HG02943 (cell line): ENCODE data around the gene GPR78.

Experiments used
- ATAC-seq: cut with Tn5 transposase; IDR thresholded peaks from one replicate; pipeline ENCODE4 v1.9.1; 2021; ENCODE audit warnings: mild to moderate bottlenecking, low read depth, moderate library complexity; ENCODE audit not compliant: unreplicated experiment

Gene GPR78

DNA sequence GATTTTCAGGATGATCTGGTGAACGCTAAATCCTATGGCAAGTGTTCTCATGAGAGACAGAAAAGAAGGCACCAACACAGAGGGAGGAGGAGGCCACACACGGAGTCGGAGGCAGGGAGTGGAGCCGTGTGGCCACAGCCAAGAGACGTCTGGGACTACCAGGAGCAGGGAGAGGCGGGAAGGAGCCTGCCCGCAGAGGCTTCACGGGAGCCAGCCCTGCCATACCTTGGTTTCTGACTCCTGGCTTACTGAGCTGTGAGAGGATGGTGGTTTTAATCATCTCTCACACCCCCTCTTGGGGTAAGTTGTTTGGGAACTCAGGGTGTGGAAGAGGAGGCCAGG, 33.5 kb upstream of the GPR78 start:
- ATAC-seq = no peak

DNA sequence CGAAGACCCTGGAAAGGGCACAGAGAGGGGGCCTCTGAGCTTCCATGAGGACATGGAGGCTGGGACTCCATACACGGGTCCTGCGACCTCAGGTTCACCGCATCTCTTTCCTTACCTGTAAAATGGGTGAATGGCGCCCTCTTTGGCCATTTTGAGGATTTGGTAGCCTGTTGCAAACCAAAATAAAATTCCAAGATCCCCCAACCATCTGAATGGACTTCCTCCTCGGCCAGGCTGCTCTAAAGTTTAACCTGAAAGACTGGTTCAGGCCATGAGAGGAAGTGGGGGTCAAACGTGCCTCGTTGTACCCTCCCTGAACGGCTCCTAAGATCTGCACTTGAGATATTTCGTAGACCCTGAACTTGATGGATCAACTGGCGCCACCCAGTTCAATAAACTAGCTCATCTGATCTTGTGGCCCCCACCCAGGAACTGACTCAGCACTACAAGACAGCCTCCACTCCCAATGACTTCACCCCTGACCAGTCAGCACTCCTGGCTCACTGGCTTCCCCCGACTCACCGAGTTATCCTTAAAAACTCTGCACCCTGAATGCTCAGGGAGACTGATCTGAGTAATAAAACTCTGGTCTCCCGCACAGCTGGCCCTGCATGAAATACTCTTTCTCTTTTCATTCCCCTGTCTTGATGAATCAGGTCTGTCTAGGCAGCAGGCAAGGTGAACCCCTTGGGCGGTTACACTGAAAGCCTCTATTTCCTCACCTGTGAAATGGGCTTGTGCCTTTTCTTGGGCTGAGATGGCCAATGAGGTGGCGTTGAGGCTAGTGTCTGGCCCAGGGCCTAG, 32.9 kb upstream of the GPR78 start:
- ATAC-seq = no peak

DNA sequence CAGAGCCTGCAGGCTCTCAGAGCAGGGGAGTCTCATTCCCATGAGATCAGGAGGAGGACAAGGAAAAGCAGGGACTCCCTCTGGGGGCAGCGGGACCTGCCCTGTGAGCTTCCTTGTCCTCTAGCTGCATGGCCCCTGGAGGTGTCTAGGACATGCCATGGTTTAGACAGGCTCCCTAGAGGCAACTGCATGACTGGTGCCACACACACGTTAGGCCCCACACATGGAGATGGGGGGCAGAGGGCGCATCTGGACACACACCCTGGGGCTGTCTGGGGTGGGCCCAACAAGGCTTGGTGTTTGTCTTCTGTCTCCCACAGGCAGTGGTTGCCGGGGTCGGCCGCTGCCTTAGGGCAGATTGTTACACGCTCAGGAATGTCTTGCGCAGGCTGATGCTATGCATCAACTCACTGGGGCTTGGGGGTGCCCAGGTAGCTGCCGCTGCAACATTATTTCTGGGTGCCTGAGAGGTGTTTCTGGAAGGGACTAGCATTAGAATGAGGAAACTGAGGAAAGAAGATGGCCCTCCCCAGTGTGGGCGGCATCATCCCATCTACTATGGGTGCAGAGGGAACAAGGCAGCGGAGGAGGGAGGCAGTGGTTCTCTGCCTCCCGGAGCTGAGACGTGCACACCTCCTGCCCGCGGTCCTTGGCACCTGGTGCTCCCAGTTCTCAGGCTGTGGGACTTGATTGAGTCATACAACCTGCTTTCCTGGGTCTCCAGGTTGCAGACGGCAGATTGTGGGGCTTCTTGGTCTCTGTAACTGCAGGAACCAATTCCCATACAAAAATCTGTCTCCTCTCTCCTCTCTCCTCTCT, 32.1 kb upstream of the GPR78 start:
- no peak for ATAC-seq

DNA sequence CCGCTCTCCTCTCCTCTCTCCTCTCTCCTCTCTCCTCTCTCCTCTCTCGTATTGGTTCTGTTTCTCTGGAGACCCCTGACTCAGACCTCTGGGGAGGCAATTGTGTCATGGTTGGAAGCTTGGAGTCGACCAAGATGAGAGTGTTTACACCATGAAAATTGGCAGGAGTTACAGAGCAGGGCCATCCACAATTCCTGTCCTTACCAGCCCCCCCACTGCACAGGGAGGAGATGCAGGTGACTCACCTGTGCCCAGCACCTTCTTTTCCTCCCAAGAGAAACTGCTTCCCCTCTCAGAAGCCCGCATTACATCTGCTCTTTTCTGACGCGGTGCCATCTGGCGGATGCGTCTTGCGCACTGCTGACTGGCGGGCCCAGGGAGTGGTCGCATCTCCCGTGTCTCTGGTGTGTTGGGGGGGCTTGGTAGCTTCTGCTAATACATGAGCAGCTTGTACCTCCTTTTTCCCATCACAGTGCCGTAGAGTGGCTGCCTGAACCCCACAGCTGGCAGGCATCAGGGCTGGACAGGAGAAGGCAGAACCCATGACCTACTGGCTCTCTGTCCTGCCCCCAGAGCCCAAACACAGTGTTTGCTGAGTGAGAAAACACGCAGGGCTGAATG, 31.4 kb upstream of the GPR78 start:
- no peak for ATAC-seq

DNA sequence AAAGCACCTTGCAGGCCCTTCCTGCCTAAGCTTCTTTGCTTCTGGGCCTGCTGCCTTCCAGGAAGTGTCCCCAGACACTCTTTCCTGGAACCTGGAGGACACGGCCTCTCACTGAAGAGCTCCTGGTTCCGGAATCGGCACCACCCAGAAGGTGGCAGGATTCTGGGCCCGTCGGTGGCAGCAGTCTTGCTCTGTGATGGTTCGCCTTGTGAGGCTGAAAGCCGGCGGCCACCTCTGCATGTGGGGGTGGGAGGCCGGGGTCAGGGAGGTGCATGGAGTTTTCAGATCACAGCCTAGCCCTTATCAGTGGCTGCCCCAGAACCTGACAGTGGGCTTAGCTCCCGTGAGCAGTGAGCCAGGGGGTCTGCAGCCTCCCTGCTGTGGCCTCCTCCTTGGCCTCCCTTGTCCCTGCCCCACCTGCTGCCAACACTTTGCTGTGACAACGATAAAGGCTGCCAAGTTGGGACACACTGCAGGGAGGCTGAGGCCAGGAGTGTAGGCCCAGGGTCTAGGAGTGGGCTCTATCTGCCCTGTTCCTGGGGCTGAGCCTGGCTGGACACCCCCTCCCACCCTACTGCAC, 30.8 kb upstream of the GPR78 start:
- ATAC-seq = no peak

DNA sequence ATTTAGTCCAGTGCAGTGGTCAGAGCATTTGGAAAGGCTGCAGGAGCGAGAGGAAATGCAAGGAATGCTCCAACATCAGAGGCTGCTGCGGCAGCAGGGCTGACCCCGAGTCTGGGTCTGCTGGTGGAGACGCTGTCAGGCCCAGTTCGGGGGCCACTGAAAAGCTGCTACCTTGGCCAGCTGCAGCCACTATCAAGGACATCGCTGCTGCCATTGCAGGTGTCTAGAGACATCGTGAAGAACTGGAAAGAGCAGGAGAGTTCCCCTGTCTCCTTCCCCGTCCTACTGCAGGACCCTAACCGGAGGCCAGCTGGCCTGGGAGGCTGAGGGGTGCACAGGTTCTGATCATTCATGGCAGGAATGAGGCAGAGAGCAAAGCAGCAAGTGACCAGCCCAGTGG, 29.5 kb upstream of the GPR78 start:
- no peak for ATAC-seq

DNA sequence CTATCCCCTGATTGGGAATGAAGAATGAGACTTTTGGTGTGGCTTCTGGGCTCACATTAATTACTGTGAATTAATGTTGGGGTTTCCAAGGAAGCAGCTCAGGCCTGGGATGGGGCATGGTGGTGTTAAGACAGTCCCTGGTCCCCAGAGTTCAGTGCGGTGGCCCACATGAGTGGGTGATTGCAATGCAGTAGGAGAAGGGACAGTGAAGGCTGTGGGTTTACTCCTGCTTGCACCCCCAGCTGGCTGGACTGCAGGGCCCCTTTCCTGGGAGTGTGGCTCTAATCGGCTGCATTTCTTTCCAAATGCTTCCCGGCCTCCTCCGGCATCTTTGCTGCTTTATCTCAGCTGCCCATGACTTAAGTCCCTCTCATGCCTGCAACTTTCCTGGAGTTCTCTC, 28.2 kb upstream of the GPR78 start:
- no peak for ATAC-seq

DNA sequence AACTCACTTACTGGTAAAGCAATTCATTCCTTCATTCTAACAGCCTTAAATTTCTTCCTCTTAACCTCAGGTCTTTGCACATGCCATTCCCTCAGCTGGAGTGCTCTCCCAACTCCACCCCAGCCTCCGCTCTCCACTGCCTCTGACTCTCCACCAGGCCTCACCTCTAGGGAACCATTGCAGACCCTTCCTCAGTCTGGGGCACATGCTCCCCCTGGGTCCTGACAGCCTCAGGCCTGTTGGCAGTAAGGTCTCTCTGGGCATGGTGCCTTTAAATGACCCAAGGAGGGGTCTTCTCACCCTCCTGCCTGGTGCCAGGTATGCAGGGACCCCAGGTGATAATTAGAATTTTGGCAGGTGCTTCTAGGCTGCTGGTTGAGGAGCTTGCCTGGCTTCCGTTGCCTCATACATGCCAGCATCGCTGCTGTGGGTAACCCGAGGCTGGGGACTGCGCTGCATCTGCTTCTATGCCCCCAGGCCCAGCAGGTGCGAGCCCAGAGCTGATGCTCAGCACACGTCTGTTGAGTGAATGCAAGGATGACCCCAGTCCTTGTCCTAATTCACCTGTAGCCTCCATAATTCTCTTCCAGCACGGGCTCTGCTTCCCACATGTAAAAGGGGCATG, 27.5 kb upstream of the GPR78 start:
- no peak for ATAC-seq

DNA sequence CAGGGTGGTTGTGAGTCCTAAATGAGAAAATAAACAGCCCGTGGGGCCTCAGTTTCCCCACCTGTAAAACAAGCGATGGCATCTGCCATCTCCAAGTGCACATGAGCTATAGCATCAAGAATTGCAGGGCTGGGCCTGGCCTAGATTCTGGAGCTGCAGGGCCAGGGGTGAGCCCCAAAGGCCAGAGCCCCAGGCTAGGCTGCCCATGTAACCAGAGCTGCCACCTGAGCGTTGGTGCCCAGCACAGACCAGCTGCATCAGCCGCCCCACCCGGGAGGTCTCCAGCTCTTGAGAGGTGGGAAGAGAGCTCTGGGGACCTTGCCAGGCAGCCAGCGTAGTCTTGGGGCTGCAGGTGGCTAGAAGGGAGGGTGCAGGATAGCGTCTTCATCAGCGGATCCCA, 27.0 kb upstream of the GPR78 start:
- no peak for ATAC-seq

DNA sequence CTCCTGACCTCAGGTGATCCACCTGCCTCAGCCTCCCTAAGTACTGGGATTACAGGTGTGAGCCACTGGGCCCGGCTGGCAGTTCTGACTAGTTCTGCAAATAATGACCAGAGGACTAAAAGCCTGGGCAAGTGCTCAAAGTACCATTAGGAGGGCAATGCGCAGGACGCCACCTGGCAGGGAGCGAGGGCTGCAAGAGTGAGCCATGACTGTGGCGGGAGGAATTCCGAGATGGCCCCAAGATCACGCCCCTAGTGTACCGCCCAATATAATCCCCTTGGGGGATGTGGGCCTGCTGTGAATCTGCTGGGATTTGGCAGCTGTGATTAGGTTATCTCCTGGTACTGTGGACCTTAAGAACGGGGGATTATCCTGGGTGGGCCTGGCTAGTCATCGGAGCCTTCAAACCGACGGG, 26.2 kb upstream of the GPR78 start:
- no peak for ATAC-seq

DNA sequence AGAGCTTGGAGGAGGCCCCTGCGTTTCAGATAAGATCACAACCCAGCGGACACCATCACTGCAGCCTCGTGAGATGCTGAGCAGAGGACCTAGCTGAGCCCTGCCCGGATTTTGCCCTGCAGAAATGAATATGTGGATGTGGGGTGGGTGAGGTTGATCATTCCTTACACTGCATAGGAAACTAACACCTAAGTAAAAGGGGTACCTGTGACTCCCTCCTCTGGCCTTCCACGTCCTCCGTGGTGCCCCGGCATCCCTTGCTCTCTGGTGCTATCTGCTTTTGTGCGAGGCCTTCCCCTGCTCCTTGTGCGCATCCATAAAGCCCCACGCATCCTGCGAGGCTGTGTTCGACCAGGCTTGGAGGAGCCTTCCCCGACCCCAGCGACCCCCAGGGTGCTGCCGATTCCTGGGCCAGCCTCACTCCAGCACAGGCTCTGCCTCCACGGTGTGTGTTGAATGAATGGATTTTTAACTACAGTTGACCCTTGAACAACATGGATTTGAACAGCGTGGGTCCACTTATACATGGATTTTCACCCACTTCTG, 25.6 kb upstream of the GPR78 start:
- no peak for ATAC-seq

DNA sequence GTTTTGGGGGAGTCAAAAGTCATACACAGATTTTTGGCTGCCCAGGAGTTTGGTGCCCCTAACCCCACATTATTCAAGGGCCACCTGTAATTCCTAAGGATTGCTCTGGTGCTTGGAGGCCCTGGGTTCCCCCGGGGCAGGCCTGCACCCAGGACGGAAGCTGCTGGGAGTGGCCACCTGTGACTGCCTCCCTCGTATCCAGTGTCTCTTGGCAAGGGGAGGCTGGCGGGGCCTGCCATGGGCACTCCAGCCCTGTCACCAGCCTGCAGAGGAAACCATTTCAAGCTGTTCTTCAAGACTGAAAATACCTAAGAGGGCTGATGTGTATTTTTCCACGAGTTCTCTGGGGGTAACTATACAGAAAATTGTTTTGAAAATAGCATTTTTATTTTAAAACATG, 24.5 kb upstream of the GPR78 start:
- no peak for ATAC-seq

DNA sequence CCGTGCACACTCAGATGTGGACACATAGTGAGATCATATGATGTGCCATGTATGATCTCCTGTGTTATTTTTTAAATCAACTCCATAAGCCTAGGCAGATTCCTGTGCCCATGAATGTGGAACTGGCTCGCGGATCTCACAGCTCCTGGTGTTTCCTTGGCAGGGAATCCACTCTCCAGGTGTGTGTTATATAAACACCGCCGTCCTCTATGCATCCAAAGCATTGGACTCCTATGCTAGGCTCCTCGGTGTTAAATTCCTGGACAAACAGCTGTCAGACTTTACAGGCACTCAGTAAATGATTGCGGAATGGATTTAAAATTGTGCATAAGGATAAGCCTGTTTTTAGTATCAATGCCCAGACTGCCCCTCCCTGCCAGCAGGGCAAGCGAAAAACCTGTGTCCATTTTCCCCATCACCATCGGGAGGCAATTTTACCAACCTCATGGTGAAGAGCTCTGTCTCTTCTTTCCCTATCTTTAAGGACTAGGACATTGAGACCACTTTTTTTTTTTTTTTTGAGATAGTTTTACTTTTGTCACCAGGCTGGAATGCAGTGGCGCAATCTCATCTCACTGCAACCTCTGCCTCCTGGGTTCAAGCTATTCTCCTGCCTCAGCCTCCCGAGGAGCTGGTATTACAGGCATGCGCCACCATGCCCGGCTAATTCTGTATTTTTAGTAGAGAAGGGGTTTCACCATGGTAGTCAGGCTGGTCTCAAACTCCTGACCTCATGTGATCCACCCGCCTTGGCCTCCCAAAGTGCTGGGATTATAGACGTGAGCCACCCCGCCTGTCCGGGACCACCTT, 23.6 kb upstream of the GPR78 start:
- no peak for ATAC-seq

DNA sequence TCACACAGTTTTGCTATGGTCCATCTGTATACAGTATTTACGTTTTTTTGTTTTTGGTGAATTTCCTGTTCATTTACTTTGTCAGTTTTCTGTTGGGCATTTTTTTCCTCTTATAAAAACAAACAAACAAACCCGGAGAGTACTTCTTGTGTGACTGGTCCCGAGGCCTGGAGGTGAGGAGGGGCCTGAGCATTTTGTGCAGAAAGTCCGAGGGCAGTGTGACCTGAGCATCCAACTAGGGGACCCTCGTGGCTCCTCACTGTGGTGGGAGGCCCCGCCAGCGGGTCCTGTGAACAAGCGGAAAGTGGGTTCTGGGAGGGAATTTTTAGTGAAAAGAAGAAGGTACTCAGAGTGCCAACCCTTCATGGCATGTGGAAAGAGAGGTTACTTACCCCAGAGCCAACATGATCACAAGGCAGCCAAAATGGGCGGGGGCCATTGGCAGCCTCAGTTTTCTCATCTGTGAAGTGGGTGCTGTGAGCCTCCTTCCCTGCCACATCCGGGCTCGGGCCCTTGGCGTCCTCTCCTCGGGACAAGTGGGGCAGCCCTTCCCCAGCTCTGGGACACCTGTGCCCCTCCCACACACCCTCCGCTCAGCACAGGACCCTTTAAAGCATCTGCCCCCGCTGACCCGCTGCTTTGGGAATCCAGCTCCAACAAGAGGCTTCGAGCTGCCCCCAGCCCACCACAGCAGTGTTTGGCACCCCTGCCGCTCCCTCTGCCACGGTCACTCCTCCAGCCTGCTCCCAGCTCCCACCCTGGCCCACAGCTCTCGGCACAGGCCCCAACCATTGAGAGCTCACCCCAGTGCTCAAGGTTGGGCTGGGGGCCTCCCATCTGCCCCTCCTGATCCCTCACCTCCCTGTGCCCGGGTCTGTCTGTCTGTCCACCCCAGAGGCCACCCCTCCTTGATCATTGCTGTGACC, 22.8 kb upstream of the GPR78 start:
- ATAC-seq = no peak

DNA sequence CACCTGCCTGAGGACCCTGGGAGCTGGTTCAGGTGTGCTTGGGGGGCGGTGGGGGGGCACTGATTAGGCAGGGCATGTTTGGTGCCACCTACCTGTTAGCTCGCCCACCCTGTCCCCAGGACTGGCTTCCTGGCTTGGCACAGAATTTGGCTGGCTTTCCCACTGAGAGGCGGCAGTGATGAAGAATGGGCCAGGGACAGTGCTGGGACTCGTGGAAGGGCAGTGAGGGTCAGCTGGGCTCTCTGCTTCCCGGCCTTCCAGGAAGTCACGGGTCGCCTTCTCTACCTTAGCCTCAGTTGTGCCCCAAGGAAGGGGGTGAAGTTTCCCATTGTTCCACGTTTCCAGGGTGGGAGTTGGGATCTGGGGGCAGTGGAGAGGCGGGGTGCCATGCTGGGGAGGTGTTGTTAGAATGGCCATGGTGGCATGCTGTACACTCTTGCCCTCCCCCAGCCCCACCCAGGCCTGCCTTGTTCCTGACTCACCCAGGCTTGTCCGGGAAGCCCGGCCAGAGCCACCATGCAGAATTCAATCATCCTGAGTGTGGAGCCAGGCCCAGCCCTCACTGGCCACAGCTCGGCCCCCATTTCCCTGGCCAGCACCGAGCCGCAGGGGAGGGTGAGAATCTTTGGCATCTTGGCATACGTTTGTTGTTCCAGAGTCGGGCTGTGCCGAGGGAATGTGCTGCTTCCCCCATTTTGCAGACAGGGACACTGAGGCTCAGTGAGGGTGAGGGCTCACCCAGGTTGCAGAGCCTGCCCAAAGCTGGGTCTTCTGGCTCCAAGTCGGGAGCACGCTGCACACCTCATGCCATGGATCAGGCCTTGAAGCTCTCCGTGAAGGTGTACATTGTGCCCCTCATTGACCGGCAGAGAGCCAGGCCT, 21.9 kb upstream of the GPR78 start:
- ATAC-seq = no peak

DNA sequence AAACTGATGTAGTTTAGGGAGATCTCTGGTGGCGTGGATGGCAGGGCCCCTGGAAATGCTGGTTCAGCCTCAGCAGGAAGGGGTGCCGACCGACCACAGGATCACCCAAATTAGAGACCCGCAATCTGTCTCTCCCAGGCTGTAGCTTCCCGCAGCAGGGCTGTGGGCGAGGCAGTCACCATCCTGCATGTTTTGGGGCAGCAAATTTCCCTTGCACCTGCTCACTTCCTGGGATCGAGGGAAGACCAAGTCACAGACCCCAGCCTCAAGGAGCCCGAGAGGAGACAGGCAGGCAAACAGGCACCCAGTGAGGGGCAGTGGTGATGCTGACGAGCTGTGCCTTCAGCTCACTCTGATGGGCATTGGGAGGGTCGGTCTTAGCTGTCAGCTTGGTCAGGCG, 21.2 kb upstream of the GPR78 start:
- no peak for ATAC-seq

DNA sequence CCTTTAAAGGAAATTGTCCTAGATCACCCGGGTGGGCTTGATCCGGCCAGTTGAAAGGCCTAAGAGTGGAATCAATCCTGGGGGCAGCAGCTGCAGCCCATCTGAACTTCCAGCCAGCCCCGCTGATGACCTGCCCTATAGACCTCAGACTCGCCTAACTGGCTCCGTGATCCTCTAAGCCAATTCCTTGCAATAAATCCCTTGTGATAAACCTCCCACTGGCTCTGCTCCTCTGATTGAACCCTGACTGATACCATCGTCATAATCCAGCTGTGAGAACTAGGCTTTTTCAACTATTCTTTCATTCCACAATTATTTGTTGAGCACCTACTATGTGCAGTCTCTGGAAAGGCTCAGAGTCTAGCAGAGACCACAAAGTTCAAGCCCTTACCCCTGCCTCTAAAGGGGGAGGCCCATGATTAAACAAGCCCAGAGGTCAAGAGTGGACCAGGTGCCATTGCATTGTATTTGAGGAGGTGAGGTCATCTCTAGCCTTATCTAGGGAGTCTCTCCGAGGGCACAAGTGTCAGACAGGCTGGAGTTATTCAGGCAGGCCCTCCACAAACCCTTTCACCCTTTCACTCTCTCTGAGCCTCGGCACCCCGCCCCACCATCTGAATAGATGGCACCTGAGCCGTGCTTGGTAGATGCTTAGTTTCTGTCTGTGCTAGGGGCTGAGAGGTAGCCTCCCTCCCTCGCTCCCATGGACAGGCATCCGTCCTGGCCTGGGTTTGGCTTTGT, 20.5 kb upstream of the GPR78 start:
- ATAC-seq = no peak
